GM19193 (cell line): Measurements from ENCODE around the gene PITPNB.

ENCODE experiments used
- POLR2A ChIP-seq: IDR thresholded peaks from 4 replicates; pipeline ENCODE4 v1.6.1; 2011; ENCODE audit not compliant: insufficient read depth, insufficient read length; ENCODE audit errors: extremely low read depth

Gene PITPNB

GRCh38 chr22:27896245-27896644, 22.8 kb downstream of the PITPNB start:
- no peak for TF ChIP-seq POLR2A

GRCh38 chr22:27895600-27895999, 23.5 kb downstream of the PITPNB start:
- TF ChIP-seq POLR2A = peak; percentile 32

GRCh38 chr22:27892811-27893210, 26.2 kb downstream of the PITPNB start:
- no peak for TF ChIP-seq POLR2A

GRCh38 chr22:27892064-27892463, 27.0 kb downstream of the PITPNB start:
- TF ChIP-seq POLR2A = no peak

- no peak for TF ChIP-seq POLR2A
Observed at GRCh38 chr22:27888310-27888709, 30.7 kb downstream of the PITPNB start.

GRCh38 chr22:27886843-27887151, 32.3 kb downstream of the PITPNB start:
- TF ChIP-seq POLR2A = no peak

- TF ChIP-seq POLR2A = no peak
Observed at GRCh38 chr22:27885977-27886842, 32.8 kb downstream of the PITPNB start.

- no peak for TF ChIP-seq POLR2A
Observed at GRCh38 chr22:27883656-27884350, 35.3 kb downstream of the PITPNB start.

GRCh38 chr22:27882507-27883290, 36.4 kb downstream of the PITPNB start:
- no peak for TF ChIP-seq POLR2A

GRCh38 chr22:27881421-27881820, 37.6 kb downstream of the PITPNB start:
- TF ChIP-seq POLR2A = no peak

- TF ChIP-seq POLR2A = no peak
Observed at GRCh38 chr22:27880778-27881394, 38.2 kb downstream of the PITPNB start.

GRCh38 chr22:27879923-27880322, 39.1 kb downstream of the PITPNB start:
- TF ChIP-seq POLR2A = no peak

- no peak for TF ChIP-seq POLR2A
Observed at GRCh38 chr22:27878541-27878940, 40.5 kb downstream of the PITPNB start.

- TF ChIP-seq POLR2A = no peak
Observed at GRCh38 chr22:27877501-27877900, 41.6 kb downstream of the PITPNB start.

- TF ChIP-seq POLR2A = no peak
Observed at GRCh38 chr22:27876684-27877083, 42.4 kb downstream of the PITPNB start.
